GM19043 (cell line): ENCODE measurements around the gene MYOZ1.
"Not testable (repeated sequence)": the region's sequence is repeated elsewhere in the genome, so short reads cannot be mapped to it uniquely, and the experiment has no call there.

ENCODE experiments used
- ATAC-seq: cut with Tn5 transposase; IDR thresholded peaks from one replicate; pipeline ENCODE4 v1.9.1; 2021; ENCODE audit warnings: low read depth; ENCODE audit not compliant: unreplicated experiment

Gene MYOZ1

GRCh38 chr10:73641328-73642060 lies at the start of gene MYOZ1:
Gene MYOZ1 (minus strand): TSS chr10:73641474. CDS start chr10:73640017, 1,457 bp downstream.
- ATAC-seq = no peak

GRCh38 chr10:73690755-73691154 lies 49.5 kb upstream of the MYOZ1 start:
- ATAC-seq = not testable (repeated sequence)

GRCh38 chr10:73689596-73689995 lies 48.3 kb upstream of the MYOZ1 start:
- ATAC-seq = not testable (repeated sequence)

- ATAC-seq = not testable (repeated sequence)
Measured at GRCh38 chr10:73687641-73688040, 46.4 kb upstream of the MYOZ1 start.

GRCh38 chr10:73674546-73674945 lies 33.3 kb upstream of the MYOZ1 start:
- ATAC-seq = not testable (repeated sequence)

GRCh38 chr10:73668378-73668777 lies 27.1 kb upstream of the MYOZ1 start:
- not testable (repeated sequence) for ATAC-seq

- not testable (repeated sequence) for ATAC-seq
Measured at GRCh38 chr10:73666153-73666809, 25.0 kb upstream of the MYOZ1 start.

- ATAC-seq = not testable (repeated sequence)
Measured at GRCh38 chr10:73665581-73665980, 24.3 kb upstream of the MYOZ1 start.

GRCh38 chr10:73664156-73665040 lies 23.1 kb upstream of the MYOZ1 start:
- ATAC-seq = not testable (repeated sequence)

GRCh38 chr10:73663621-73664020 lies 22.3 kb upstream of the MYOZ1 start:
- ATAC-seq = not testable (repeated sequence)

GRCh38 chr10:73662705-73663104 lies 21.4 kb upstream of the MYOZ1 start:
- ATAC-seq = not testable (repeated sequence)

GRCh38 chr10:73655990-73656298 lies 14.7 kb upstream of the MYOZ1 start, which contains the start of gene SYNPO2L:
Gene SYNPO2L (minus strand): TSS chr10:73656029. CDS start chr10:73655922, 107 bp downstream.
- ATAC-seq = no peak

GRCh38 chr10:73655257-73655989 lies 14.1 kb upstream of the MYOZ1 start:
- ATAC-seq = no peak

GRCh38 chr10:73653701-73654100 lies 12.4 kb upstream of the MYOZ1 start:
- no peak for ATAC-seq

GRCh38 chr10:73653195-73653594 lies 11.9 kb upstream of the MYOZ1 start:
- ATAC-seq = no peak

- ATAC-seq = no peak
Measured at GRCh38 chr10:73650537-73651331, 9.5 kb upstream of the MYOZ1 start.

- no peak for ATAC-seq
Measured at GRCh38 chr10:73649876-73650536, 8.7 kb upstream of the MYOZ1 start.

- no peak for ATAC-seq
Measured at GRCh38 chr10:73648975-73649829, 7.9 kb upstream of the MYOZ1 start.
